Activated T-helper 1 cell treated with Interleukin-2 at 50 U/mL for 16 hours (primary cell): ENCODE data around the gene UBE4B.
"Not testable (repeated sequence)": the region's sequence is repeated elsewhere in the genome, so short reads cannot be mapped to it uniquely, and the experiment has no call there.

Experiments
- DNase-seq: peaks from one replicate; pipeline ENCODE4 v3.0.0-alpha.2; 2020; ENCODE audit warnings: low read depth

Gene UBE4B

DNA sequence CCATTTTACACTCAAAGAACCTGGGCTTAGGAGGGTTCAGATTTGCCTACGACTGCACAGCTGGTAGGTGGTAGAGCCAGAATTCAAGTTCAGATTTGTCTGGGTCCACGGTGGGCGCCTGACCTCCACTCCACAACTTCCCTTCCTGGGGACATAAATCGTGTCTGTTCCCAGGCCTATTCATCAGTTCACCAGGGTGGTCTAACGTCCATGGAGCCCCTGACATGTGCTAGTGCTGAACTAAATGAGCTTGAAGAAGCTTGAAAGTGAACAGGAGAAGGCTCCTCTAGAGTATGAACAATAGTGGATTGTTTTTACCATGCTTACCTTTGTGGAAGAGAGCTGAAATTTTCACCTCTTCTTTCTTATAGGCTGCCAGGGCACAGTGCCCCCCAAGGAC is 145.1 kb downstream of the UBE4B start:
- DNase-seq = no peak

DNA sequence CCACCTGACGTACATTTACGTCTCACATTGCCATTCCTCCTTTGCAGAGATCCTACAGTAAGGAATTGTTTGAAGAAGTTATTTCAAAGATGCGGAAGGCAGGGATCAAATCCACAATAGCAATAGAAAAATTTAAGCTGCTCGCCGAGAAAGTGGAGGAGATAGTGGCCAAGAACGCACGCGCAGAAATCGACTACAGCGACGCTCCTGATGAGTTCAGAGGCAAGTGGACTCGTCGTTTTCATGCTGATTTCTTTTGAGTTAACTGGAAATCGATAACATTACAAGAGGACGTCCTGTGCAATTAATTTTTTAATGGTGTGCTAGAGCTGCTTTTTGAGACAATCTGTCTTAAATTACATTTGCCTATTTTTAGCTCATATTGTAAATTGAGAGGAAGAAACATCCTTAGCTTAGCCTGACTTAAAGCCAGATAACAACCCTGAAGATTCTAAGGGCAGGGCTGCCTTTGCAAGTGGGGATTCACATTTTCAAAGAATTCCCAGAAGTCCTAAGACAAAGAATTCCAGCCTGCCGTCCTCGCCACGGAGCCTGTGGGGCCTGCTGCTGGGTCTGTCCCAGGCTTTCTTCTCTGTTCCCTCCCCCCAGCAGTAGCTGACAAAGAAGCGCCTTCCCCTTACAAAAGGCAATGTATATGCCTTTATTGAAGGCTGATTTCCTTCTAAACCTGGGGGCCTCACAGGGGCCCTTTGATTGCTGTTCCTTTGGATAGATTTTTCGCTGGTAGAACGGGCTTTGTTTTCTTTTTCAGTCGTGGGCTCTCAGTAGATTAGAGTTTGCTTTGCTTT is 146.0 kb downstream of the UBE4B start:
- no peak for DNase-seq

DNA sequence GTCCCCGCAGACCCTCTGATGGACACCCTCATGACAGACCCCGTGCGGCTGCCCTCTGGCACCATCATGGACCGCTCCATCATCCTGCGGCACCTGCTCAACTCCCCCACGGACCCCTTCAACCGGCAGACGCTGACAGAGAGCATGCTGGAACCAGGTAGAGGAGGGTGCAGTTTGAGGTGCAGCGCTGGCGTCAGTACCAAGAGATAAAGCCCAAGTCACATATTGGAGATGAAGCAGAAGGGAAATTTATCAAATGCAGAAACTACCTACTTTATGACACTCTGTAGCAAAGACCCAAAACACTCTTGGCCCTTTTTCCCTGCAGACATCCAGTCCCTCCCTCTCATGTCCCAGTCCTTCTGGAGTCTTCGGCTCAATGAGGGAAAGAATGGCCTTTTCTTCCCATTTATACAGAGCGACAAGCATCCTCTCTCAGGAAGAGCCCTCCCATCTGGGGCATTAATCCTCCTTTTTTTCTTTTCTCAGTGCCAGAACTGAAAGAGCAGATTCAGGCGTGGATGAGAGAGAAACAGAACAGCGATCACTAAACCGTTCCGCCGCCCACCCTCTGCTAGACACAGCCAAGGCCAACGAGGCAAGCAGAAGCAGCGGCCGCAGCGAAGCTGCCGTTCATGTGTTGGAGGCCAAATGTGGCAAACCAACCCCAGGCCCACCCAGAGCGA is 146.8 kb downstream of the UBE4B start:
- no peak for DNase-seq

GRCh38 chr1:10181154-10181553 is 148.4 kb downstream of the UBE4B start:
- DNase-seq = no peak

DNA sequence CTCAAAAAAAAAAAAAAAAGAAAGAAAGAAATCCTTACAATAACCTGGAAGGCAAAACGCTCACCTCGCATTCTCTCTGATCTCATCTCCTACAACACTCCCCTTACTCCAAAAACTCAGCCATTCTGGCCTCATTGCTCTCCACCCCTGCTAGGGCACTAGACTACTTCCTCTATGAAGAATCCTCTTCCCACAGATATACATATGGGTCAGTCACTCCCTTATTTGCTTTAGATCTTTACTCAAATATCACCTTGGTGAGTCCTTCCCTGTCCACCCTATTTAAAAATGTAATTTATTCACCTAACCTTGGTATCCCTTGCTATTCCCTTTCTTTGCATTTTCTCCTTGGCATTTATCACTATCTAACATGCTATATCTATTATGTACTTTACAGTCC is 153.0 kb downstream of the UBE4B start:
- DNase-seq = no peak

GRCh38 chr1:10186331-10187025 is 153.7 kb downstream of the UBE4B start:
- DNase-seq = no peak

GRCh38 chr1:10187026-10187334 is 154.2 kb downstream of the UBE4B start:
- no peak for DNase-seq

GRCh38 chr1:10188133-10188650 is 155.4 kb downstream of the UBE4B start:
- no peak for DNase-seq

DNA sequence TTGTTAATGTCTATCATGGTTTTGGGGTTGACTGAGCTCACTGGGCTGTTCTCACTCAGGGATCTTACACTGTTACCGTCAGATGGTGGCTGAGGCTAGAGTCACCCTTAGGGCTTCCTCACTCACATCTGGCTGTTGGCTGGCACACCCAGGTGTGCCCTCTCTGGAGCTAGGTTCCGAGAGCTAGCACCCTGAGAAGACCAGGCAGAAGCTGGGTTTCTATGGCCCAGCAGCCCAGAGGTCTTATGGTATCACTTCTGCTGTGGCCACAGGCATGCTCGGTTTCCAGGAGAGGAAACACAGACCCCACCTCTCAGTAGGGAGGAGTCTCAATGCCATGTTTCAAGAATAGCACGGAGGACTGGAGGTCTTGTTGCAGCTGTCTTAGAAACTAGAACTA is 156.9 kb downstream of the UBE4B start:
- DNase-seq = no peak

DNA sequence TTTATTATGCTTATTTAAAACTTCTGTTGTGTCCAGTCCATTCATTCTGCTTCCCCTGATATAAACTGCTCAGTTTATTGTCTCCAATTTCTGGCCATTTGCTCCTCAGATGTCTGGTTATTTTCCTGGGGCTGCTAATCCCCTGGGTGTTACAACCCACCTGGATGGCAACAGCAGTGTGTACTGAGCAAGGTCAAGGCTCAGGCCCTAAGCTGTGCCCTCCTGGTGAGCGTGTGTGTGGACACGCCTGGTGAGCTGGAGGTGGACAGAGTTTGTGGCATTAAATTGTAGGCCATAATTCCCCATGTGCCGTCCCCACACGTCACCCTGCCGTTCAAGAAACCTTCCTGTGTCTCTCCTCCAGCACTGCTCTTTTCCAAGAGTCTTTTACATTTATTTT is 159.5 kb downstream of the UBE4B start:
- DNase-seq = no peak

GRCh38 chr1:10193288-10193687 is 160.5 kb downstream of the UBE4B start:
- DNase-seq = no peak

DNA sequence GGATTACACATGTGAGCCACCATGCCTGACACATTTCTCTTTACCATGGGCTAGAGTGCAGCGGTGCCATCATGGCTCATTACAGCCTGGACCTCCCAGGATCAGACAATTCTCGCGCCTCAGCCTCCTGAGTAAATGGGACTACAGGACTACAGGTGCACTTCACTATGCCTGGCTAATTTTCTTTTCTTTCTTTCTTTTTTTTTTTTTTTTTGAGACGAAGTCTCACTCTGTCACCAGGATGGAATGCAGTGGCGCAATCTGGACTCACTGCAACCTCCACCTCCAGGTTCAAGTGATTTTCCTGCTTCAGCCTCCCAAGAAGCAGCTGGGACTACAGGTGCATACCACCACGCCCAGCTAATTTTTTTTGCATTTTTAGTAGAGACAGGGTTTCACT is 162.8 kb downstream of the UBE4B start:
- DNase-seq = no peak

- no peak for DNase-seq
These were observed 164.2 kb downstream of the UBE4B start for GRCh38 chr1:10196976-10197375.

- DNase-seq = no peak
These were observed 167.9 kb downstream of the UBE4B start for GRCh38 chr1:10200620-10201019.

GRCh38 chr1:10204003-10204642 is 171.4 kb downstream of the UBE4B start:
- DNase-seq = no peak

GRCh38 chr1:10205206-10205605 is 172.4 kb downstream of the UBE4B start:
- DNase-seq = not testable (repeated sequence)

GRCh38 chr1:10207810-10208209 is 175.1 kb downstream of the UBE4B start:
- DNase-seq = no peak

GRCh38 chr1:10208537-10208936 is 175.8 kb downstream of the UBE4B start:
- DNase-seq = no peak

- no peak for DNase-seq
These were observed 176.8 kb downstream of the UBE4B start for GRCh38 chr1:10209590-10209904.

GRCh38 chr1:10209905-10210810 is 177.4 kb downstream of the UBE4B start, which contains the start of gene KIF1B:
Gene KIF1B, plus strand, starts transcription at chr1:10210570. Its CDS starts 21,759 bp downstream, at chr1:10232329.
- DNase-seq = peak; percentile 95
